Trophoblast cell (in vitro differentiated cells and primary cell): ENCODE results near the gene MPND.
A peak's percentile ranks its signal among the peaks of the same experiment; 100 is the strongest.

Experiments
- DNase-seq, 2 donors: peaks; one replicate each; pipeline ENCODE4 v3.0.0-alpha.2; 2016
- H2AFZ ChIP-seq: 2 replicates; pipeline ENCODE4 v1.6.1; 2013; ENCODE audit warnings: low read length, moderate library complexity, mild to moderate bottlenecking; ENCODE audit not compliant: insufficient read depth, poor library complexity
- H2AK5ac ChIP-seq: 2 replicates; pipeline ENCODE4 v1.6.1; 2013; ENCODE audit warnings: mild to moderate bottlenecking, low read length
- H2BK120ac ChIP-seq: 2 replicates; pipeline ENCODE4 v1.6.1; 2013; ENCODE audit warnings: low read length, mild to moderate bottlenecking, moderate library complexity; ENCODE audit not compliant: insufficient read depth, poor library complexity
- H2BK12ac ChIP-seq: 2 replicates; pipeline ENCODE4 v1.6.1; 2013; ENCODE audit warnings: mild to moderate bottlenecking, low read length, moderate library complexity
- H2BK5ac ChIP-seq: 2 replicates; pipeline ENCODE4 v1.6.1; 2013; ENCODE audit warnings: low read length, low read depth, moderate library complexity, mild to moderate bottlenecking; ENCODE audit not compliant: poor library complexity
- H3K14ac ChIP-seq: 2 replicates; pipeline ENCODE4 v1.6.1; 2013; ENCODE audit warnings: mild to moderate bottlenecking, low read length
- H3K18ac ChIP-seq: 2 replicates; pipeline ENCODE4 v1.6.1; 2013; ENCODE audit warnings: mild to moderate bottlenecking, low read length
- H3K23ac ChIP-seq: 2 replicates; pipeline ENCODE4 v1.6.1; 2013; ENCODE audit warnings: low read length
- H3K27ac ChIP-seq: 2 replicates; pipeline ENCODE4 v1.5.1; 2013; ENCODE audit warnings: low read depth, mild to moderate bottlenecking, inconsistent platforms, low read length, moderate library complexity
- H3K27me3 ChIP-seq: 2 replicates; pipeline ENCODE4 v1.6.1; 2013; ENCODE audit warnings: inconsistent platforms, mild to moderate bottlenecking, low read length, moderate library complexity; ENCODE audit not compliant: insufficient read depth
- H3K36me3 ChIP-seq, 2 experiments: 1 replicate in 1 of 2; 2 replicates in 1 of 2; pipeline ENCODE4 v1.6.1; 2013; ENCODE audit warnings: low read length in 2 of 2, mild to moderate bottlenecking in 2 of 2, moderate library complexity in 1 of 2; ENCODE audit not compliant: insufficient read depth in 2 of 2, control insufficient read depth in 1 of 2
- H3K4ac ChIP-seq: 2 replicates; pipeline ENCODE4 v1.6.1; 2013; ENCODE audit warnings: low read depth, mild to moderate bottlenecking, low read length, moderate library complexity
- H3K4me1 ChIP-seq, 2 experiments: 1 replicate in 1 of 2; 2 replicates in 1 of 2; pipeline ENCODE4 v1.6.1; 2013; ENCODE audit warnings: low read length in 2 of 2, mild to moderate bottlenecking in 2 of 2, moderate library complexity in 1 of 2; ENCODE audit not compliant: insufficient read depth in 2 of 2, control insufficient read depth in 1 of 2
- H3K4me2 ChIP-seq: 2 replicates; pipeline ENCODE4 v1.6.1; 2013; ENCODE audit warnings: inconsistent platforms, mild to moderate bottlenecking, low read length, moderate library complexity
- H3K4me3 ChIP-seq: 2 replicates; pipeline ENCODE4 v1.5.1; 2013; ENCODE audit warnings: mild to moderate bottlenecking, low read depth, low read length, inconsistent platforms
- H3K79me1 ChIP-seq: one replicate; pipeline ENCODE4 v1.6.1; 2013; ENCODE audit warnings: low read length
- H3K79me2 ChIP-seq: 2 replicates; pipeline ENCODE4 v1.6.1; 2013; ENCODE audit warnings: low read length, mild to moderate bottlenecking; ENCODE audit not compliant: control insufficient read depth, insufficient read depth, poor library complexity
- H3K9ac ChIP-seq: 2 replicates; pipeline ENCODE4 v1.6.1; 2013; ENCODE audit warnings: mild to moderate bottlenecking, low read length
- H3K9me3 ChIP-seq: 2 replicates; pipeline ENCODE4 v1.6.1; 2013; ENCODE audit warnings: low read depth, mild to moderate bottlenecking, control low read depth, inconsistent platforms, low read length; ENCODE audit not compliant: insufficient read depth
- H4K12ac ChIP-seq: 2 replicates; pipeline ENCODE4 v1.6.1; 2013; ENCODE audit warnings: low read depth, mild to moderate bottlenecking, low read length, moderate library complexity
- H4K8ac ChIP-seq: 2 replicates; pipeline ENCODE4 v1.6.1; 2013; ENCODE audit warnings: low read depth, mild to moderate bottlenecking, low read length, moderate library complexity
- H4K91ac ChIP-seq: one replicate; pipeline ENCODE4 v1.6.1; 2013; ENCODE audit warnings: low read depth, mild to moderate bottlenecking, low read length, moderate library complexity
- WGBS: extraction: QIAGEN DNeasy Blood & Tissue Kit; methylation state at CpG from one replicate; pipeline ENCODE4 v1.1.7; 2013; ENCODE audit warnings: missing lambda C conversion rate; ENCODE audit not compliant: insufficient read length, insufficient coverage; ENCODE audit errors: extremely low coverage; 5-methylcytosine and 5-hydroxymethylcytosine counted together

Gene MPND

GRCh38 chr19:4402171-4403004 lies 59.0 kb downstream of the MPND start, which contains the start of gene CHAF1A:
Gene CHAF1A, plus strand, starts transcription at chr19:4402640. Its CDS starts 123 bp downstream, at chr19:4402763.
- Histone ChIP-seq H4K12ac (peak within 1 kb of the TSS; percentile 56), H4K8ac (peak within 1 kb of the TSS; percentile 72), H2AK5ac (peak within 1 kb of the TSS; percentile 72), H4K91ac (peak within 1 kb of the TSS; percentile 60), H2BK12ac (no peak within 1 kb of the TSS), H3K18ac (peak within 1 kb of the TSS; percentile 7), H3K4me2 (peak within 1 kb of the TSS; percentile 88), H3K9ac (peak within 1 kb of the TSS; percentile 89), H3K36me3 (peaks cover 8 to 13% of the 10 kb centered on the region in 2 experiments), H3K27me3 (no peaks in the 10 kb centered on the region), H3K79me2 (peaks cover 27% of the 10 kb centered on the region), H3K27ac (peak within 1 kb of the TSS; percentile 11), H2BK5ac (peak within 1 kb of the TSS; percentile 37), H3K23ac (peak within 1 kb of the TSS; percentile 37), H2AFZ (peak within 1 kb of the TSS; percentile 42), H3K14ac (peak within 1 kb of the TSS; percentile 85), H3K9me3 (no peaks in the 10 kb centered on the region), H3K4ac (peak within 1 kb of the TSS; percentile 98), H3K4me3 (peak within 1 kb of the TSS; percentile 88), H3K4me1 (peaks cover 4 to 12% of the 10 kb centered on the region in 2 experiments), H3K79me1 (peaks cover 19% of the 10 kb centered on the region), H2BK120ac (peak within 1 kb of the TSS; percentile 67)
- no CpG with 5 or more reads among the region's 84 CpGs for WGBS
- DNase-seq: peak; percentile 100

- Histone ChIP-seq H3K36me3 (peaks cover 4 to 8% of the 10 kb centered on the region in 2 experiments), H4K12ac (peak overlapping the region; percentile 56), H2BK120ac (peak overlapping the region; percentile 67), H3K18ac (peak overlapping the region; percentile 7), H3K4me2 (peak overlapping the region; percentile 88), H3K27me3 (no peaks in the 10 kb centered on the region), H2BK5ac (peak overlapping the region; percentile 37), H3K4me1 (peaks cover 4 to 12% of the 10 kb centered on the region in 2 experiments), H3K23ac (peak overlapping the region; percentile 37), H3K9ac (peak overlapping the region; percentile 89), H3K27ac (peak overlapping the region; percentile 11), H3K14ac (peak overlapping the region; percentile 85), H3K9me3 (no peaks in the 10 kb centered on the region), H3K79me1 (peaks cover 19% of the 10 kb centered on the region), H3K4ac (peak overlapping the region; percentile 98), H2BK12ac (no peak overlapping the region), H2AFZ (peak overlapping the region; percentile 42), H3K79me2 (peaks cover 26% of the 10 kb centered on the region), H2AK5ac (peak overlapping the region; percentile 72), H4K8ac (peak overlapping the region; percentile 72), H3K4me3 (peak overlapping the region; percentile 88), H4K91ac (peak overlapping the region; percentile 60)
- DNase-seq: no peak
- no CpG with 5 or more reads among the region's 32 CpGs for WGBS
Observed at GRCh38 chr19:4403005-4403761, 59.8 kb downstream of the MPND start.

GRCh38 chr19:4405977-4406376 lies 62.6 kb downstream of the MPND start:
- no peaks in the 10 kb centered on the region for H3K27me3 ChIP-seq
- H2BK12ac ChIP-seq: no peak overlapping the region
- H3K9ac ChIP-seq: no peak overlapping the region
- peaks cover 4 to 7% of the 10 kb centered on the region in 2 experiments for H3K4me1 ChIP-seq
- H4K91ac ChIP-seq: no peak overlapping the region
- H3K79me2 ChIP-seq: peaks cover 14% of the 10 kb centered on the region
- no peaks in the 10 kb centered on the region for H3K9me3 ChIP-seq
- H3K4me3 ChIP-seq: no peak overlapping the region
- H2AK5ac ChIP-seq: no peak overlapping the region
- H2AFZ ChIP-seq: no peak overlapping the region
- no peak overlapping the region for H3K14ac ChIP-seq
- no peak overlapping the region for H3K18ac ChIP-seq
- DNase-seq: no peak
- H2BK120ac ChIP-seq: no peak overlapping the region
- H3K4ac ChIP-seq: peak overlapping the region; percentile 84
- no peak overlapping the region for H3K27ac ChIP-seq
- no peak overlapping the region for H4K8ac ChIP-seq
- H3K79me1 ChIP-seq: peaks cover 9% of the 10 kb centered on the region
- H3K36me3 ChIP-seq: peaks cover 22 to 24% of the 10 kb centered on the region in 2 experiments
- no CpG with 5 or more reads among the region's 8 CpGs for WGBS
- H3K23ac ChIP-seq: no peak overlapping the region
- no peak overlapping the region for H3K4me2 ChIP-seq
- H4K12ac ChIP-seq: no peak overlapping the region
- no peak overlapping the region for H2BK5ac ChIP-seq

GRCh38 chr19:4406626-4407025 lies 63.3 kb downstream of the MPND start:
- Histone ChIP-seq H3K4me1 (peaks cover 4 to 7% of the 10 kb centered on the region in 2 experiments), H3K4me2 (no peak overlapping the region), H3K79me1 (peaks cover 9% of the 10 kb centered on the region), H4K8ac (no peak overlapping the region), H2BK5ac (no peak overlapping the region), H3K9ac (no peak overlapping the region), H3K79me2 (peaks cover 14% of the 10 kb centered on the region), H3K4ac (peak overlapping the region; percentile 2), H3K14ac (no peak overlapping the region), H3K18ac (no peak overlapping the region), H4K12ac (no peak overlapping the region), H2AFZ (no peak overlapping the region), H3K9me3 (no peaks in the 10 kb centered on the region), H2BK120ac (no peak overlapping the region), H2BK12ac (no peak overlapping the region), H3K36me3 (peaks cover 23 to 24% of the 10 kb centered on the region in 2 experiments), H3K27me3 (no peaks in the 10 kb centered on the region), H2AK5ac (no peak overlapping the region), H4K91ac (no peak overlapping the region), H3K4me3 (no peak overlapping the region), H3K23ac (no peak overlapping the region), H3K27ac (no peak overlapping the region)
- no CpG with 5 or more reads among the region's 7 CpGs for WGBS
- DNase-seq: no peak
